SIG-M5 treated with dmso at 0.1 percent for 504 hours (cell line): ENCODE measurements around the gene F2R.
"Not testable (repeated sequence)": the region's sequence is repeated elsewhere in the genome, so short reads cannot be mapped to it uniquely, and the experiment has no call there.

Experiments used
- DNase-seq: peaks from one replicate; lab custom pipeline; 2025; ENCODE audit not compliant: unreplicated experiment; lab: John Stamatoyannopoulos, UW

F2R gene

GRCh38 chr5:76751291-76751690 lies 35.4 kb downstream of the F2R start:
- no peak for DNase-seq

GRCh38 chr5:76754668-76755078 lies 38.7 kb downstream of the F2R start:
- no peak for DNase-seq

GRCh38 chr5:76755779-76756637 lies 40.1 kb downstream of the F2R start:
- no peak for DNase-seq

GRCh38 chr5:76757049-76757448 lies 41.1 kb downstream of the F2R start:
- no peak for DNase-seq

GRCh38 chr5:76761118-76761517 lies 45.2 kb downstream of the F2R start:
- DNase-seq = not testable (repeated sequence)

- DNase-seq = no peak
Observed at GRCh38 chr5:76762484-76762883, 46.6 kb downstream of the F2R start.

- DNase-seq = no peak
Observed at GRCh38 chr5:76763136-76763535, 47.2 kb downstream of the F2R start.

- DNase-seq = no peak
Observed at GRCh38 chr5:76764374-76764773, 48.4 kb downstream of the F2R start.

- DNase-seq = no peak
Observed at GRCh38 chr5:76765249-76765648, 49.3 kb downstream of the F2R start.

- DNase-seq = no peak
Observed at GRCh38 chr5:76766746-76767145, 50.8 kb downstream of the F2R start.

- not testable (repeated sequence) for DNase-seq
Observed at GRCh38 chr5:76771041-76771440, 55.1 kb downstream of the F2R start.

GRCh38 chr5:76771705-76772405 lies 55.9 kb downstream of the F2R start:
- no peak for DNase-seq

- no peak for DNase-seq
Observed at GRCh38 chr5:76775921-76776320, 60.0 kb downstream of the F2R start.

- no peak for DNase-seq
Observed at GRCh38 chr5:76776391-76776790, 60.5 kb downstream of the F2R start.

GRCh38 chr5:76780616-76781015 lies 64.7 kb downstream of the F2R start:
- DNase-seq = not testable (repeated sequence)

GRCh38 chr5:76781775-76782174 lies 65.8 kb downstream of the F2R start:
- DNase-seq = no peak

GRCh38 chr5:76782444-76782843 lies 66.5 kb downstream of the F2R start:
- DNase-seq = no peak
